HG02885 (cell line): ENCODE results near the gene EIF2B5.

Experiments used
- ATAC-seq: cut with Tn5 transposase; IDR thresholded peaks from one replicate; pipeline ENCODE4 v1.9.1; 2021; ENCODE audit warnings: mild to moderate bottlenecking; ENCODE audit not compliant: unreplicated experiment, poor library complexity

EIF2B5 gene

DNA sequence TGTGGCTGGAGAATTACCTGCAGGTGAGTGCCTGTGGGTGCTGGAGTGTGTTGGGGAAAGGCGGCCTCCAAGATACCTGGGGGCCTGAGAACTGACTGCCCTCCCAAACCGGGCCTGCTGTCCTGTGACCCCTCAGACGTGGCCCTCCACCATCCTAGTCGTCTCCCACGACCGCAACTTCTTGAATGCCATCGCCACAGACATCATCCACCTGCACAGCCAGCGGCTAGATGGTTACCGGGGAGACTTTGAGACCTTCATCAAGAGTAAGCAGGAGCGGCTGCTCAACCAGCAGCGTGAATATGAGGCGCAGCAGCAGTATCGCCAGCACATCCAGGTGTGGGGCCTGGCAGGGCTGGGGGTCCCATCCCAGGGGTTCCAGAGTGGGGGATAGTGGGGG is 54.3 kb downstream of the EIF2B5 start:
- ATAC-seq = no peak

DNA sequence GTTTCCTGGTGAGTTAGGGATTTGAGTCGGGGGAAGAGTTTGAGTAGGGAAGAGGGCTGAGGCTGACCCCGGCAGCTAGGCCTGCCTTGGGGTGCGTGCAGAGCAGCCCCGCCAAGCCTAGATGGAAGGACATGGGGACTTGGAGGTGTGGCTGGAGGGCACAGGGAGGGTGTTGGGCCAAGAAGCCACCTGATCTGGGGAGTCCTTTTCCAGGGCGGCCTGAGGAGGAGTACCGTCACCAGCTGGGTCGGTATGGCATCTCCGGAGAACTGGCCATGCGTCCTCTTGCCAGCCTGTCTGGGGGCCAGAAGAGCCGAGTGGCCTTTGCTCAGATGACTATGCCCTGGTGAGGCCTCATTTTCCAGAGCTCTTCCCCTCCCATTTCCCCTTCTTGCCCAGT is 57.7 kb downstream of the EIF2B5 start:
- no peak for ATAC-seq

DNA sequence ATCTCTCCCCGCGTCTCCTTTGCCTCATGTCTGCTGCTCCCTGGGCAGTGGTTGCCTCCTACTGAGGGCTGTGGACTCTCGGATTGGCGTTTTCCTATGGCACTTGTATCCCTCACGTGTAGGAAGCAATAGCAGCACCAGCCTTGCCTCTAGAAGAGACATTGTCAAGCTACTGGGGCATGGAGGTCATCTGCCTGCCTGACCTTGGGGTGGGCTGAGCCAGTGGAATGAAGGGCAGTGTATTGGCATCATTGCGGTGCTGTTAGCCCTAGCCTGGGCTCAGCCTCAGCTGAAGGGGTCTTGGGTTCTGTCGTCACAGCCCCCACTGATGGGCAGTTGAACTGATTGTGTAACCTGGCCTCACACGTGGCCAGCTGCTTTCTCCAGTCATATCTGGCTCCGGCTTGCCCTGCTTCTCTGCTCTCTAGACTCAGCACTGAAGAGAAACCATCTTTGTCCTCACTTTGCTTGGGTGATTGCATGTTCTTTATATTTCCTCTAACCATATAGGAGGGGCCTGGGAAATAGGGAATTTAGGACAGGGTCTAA is 58.9 kb downstream of the EIF2B5 start:
- ATAC-seq = no peak
